DOHH2 (cell line): ENCODE data around the gene CREB5.

Source experiments
- H3F3A ChIP-seq: fragments of 200-600 bp; sonication (generic), shearing (Covaris generic); 2 replicates; pipeline ENCODE4 v1.6.0; 2016; ENCODE audit warnings: antibody characterized with exemption, mild to moderate bottlenecking; ENCODE audit not compliant: control insufficient read depth, insufficient read depth
- H3K27ac ChIP-seq: fragments of 200-600 bp; sonication (generic); 2 replicates; pipeline ENCODE4 v1.5.1; 2014; ENCODE audit warnings: low read depth, mild to moderate bottlenecking, low read length, moderate library complexity
- H3K27me3 ChIP-seq: fragments of 200-600 bp; sonication (generic); 2 replicates; pipeline ENCODE4 v1.6.1; 2014; ENCODE audit warnings: mild to moderate bottlenecking, low read length, mixed read lengths; ENCODE audit not compliant: control insufficient read depth
- H3K36me3 ChIP-seq: fragments of 200-600 bp; sonication (generic); 2 replicates; pipeline ENCODE4 v1.6.1; 2014; ENCODE audit warnings: mild to moderate bottlenecking, low read length, moderate library complexity, mixed read lengths; ENCODE audit not compliant: control insufficient read depth
- H3K4me1 ChIP-seq: fragments of 200-600 bp; sonication (generic); 2 replicates; pipeline ENCODE4 v1.6.1; 2014; ENCODE audit warnings: mild to moderate bottlenecking, low read length, mixed read lengths; ENCODE audit not compliant: control insufficient read depth
- H3K4me2 ChIP-seq: fragments of 200-600 bp; sonication (generic); 2 replicates; pipeline ENCODE4 v1.6.0; 2014; ENCODE audit warnings: mild to moderate bottlenecking, low read length, moderate library complexity
- H3K4me3 ChIP-seq: fragments of 200-600 bp; sonication (generic); 2 replicates; pipeline ENCODE4 v1.5.1; 2014; ENCODE audit warnings: mild to moderate bottlenecking, low read length, mixed read lengths
- H3K79me2 ChIP-seq: fragments of 200-600 bp; sonication (generic); 2 replicates; pipeline ENCODE4 v1.6.1; 2014; ENCODE audit warnings: mild to moderate bottlenecking, low read length, mixed read lengths; ENCODE audit not compliant: control insufficient read depth
- H3K9me2 ChIP-seq: fragments of 200-600 bp; sonication (generic); replicated peaks from 2 replicates; pipeline ENCODE4 v1.6.1; 2014; ENCODE audit warnings: mild to moderate bottlenecking, low read length, mixed read lengths; ENCODE audit not compliant: control insufficient read depth
- H3K9me3 ChIP-seq: fragments of 200-600 bp; sonication (generic); 2 replicates; pipeline ENCODE4 v1.6.1; 2014; ENCODE audit warnings: antibody characterized with exemption, low read length, mixed read lengths; ENCODE audit not compliant: control insufficient read depth, insufficient read depth
- H4K20me1 ChIP-seq: fragments of 200-600 bp; sonication (generic); 2 replicates; pipeline ENCODE4 v1.6.0; 2014; ENCODE audit warnings: low read depth, mild to moderate bottlenecking, antibody characterized with exemption, low read length, moderate library complexity; ENCODE audit not compliant: control insufficient read depth, insufficient read depth
- CTCF ChIP-seq: fragments of 200-600 bp; sonication (generic); IDR thresholded peaks from one replicate; pipeline ENCODE4 v1.5.1; 2014; ENCODE audit warnings: antibody characterized with exemption, mild to moderate bottlenecking, low read depth, low read length; ENCODE audit not compliant: poor library complexity, severe bottlenecking
- EZH2phosphoT487 ChIP-seq: fragments of 200-600 bp; sonication (generic); IDR thresholded peaks from 2 replicates; pipeline ENCODE4 v1.6.1; 2017; ENCODE audit warnings: borderline replicate concordance, mild to moderate bottlenecking, antibody characterized with exemption, low read length, moderate library complexity, mixed read lengths

CREB5 gene

GRCh38 chr7:28703037-28703765 is 290.9 kb downstream of the CREB5 start:
- H3K4me2 ChIP-seq: no peak overlapping the region
- no peaks in the 10 kb centered on the region for H3K9me3 ChIP-seq
- no peaks in the 10 kb centered on the region for H3K9me2 ChIP-seq
- no peaks in the 10 kb centered on the region for H3K79me2 ChIP-seq
- H3K4me3 ChIP-seq: no peak overlapping the region
- TF ChIP-seq CTCF (no peak), EZH2phosphoT487 (no peak)
- peaks cover 58% of the 10 kb centered on the region for H3K4me1 ChIP-seq
- H3K36me3 ChIP-seq: no peaks in the 10 kb centered on the region
- H3K27ac ChIP-seq: no peak overlapping the region
- peaks cover 25% of the 10 kb centered on the region; the same call in 1 of the 2 replicates for H4K20me1 ChIP-seq
- H3F3A ChIP-seq: 0 out of 2 replicates have a peak, but pooled peaks cover 3% of the 10 kb centered on the region
- peaks cover 19% of the 10 kb centered on the region for H3K27me3 ChIP-seq

- peak overlapping the region; percentile 27 for H3K4me3 ChIP-seq
- H3K9me2 ChIP-seq: no peaks in the 10 kb centered on the region
- H3K4me2 ChIP-seq: peak overlapping the region; percentile 60
- TF ChIP-seq EZH2phosphoT487 (no peak), CTCF (no peak)
- H3K27me3 ChIP-seq: peaks cover 22% of the 10 kb centered on the region
- H3K36me3 ChIP-seq: no peaks in the 10 kb centered on the region
- no peaks in the 10 kb centered on the region for H3K79me2 ChIP-seq
- no peaks in the 10 kb centered on the region for H3K9me3 ChIP-seq
- peaks cover 22% of the 10 kb centered on the region; the same call in 1 of the 2 replicates for H4K20me1 ChIP-seq
- 0 out of 2 replicates have a peak, but pooled peaks cover 3% of the 10 kb centered on the region for H3F3A ChIP-seq
- peaks cover 43% of the 10 kb centered on the region for H3K4me1 ChIP-seq
- H3K27ac ChIP-seq: no peak overlapping the region
These were observed 292.4 kb downstream of the CREB5 start for GRCh38 chr7:28704706-28705105.

- Histone ChIP-seq H3K9me3 (no peaks in the 10 kb centered on the region), H3K27ac (0 out of 2 replicates have a peak overlapping the region, but pooled peaks have one; percentile 10), H3K79me2 (no peaks in the 10 kb centered on the region), H3K4me3 (peak overlapping the region; percentile 27), H3K4me2 (peak overlapping the region; percentile 60), H4K20me1 (0 out of 2 replicates have a peak, but pooled peaks cover 21% of the 10 kb centered on the region), H3K4me1 (peaks cover 37% of the 10 kb centered on the region), H3K27me3 (peaks cover 22% of the 10 kb centered on the region), H3K36me3 (no peaks in the 10 kb centered on the region), H3K9me2 (no peaks in the 10 kb centered on the region), H3F3A (0 out of 2 replicates have a peak, but pooled peaks cover 3% of the 10 kb centered on the region)
- TF ChIP-seq CTCF (no peak), EZH2phosphoT487 (no peak)
These were observed 293.0 kb downstream of the CREB5 start for GRCh38 chr7:28705350-28705749.
